HG02943 (cell line): ENCODE data around the gene CNOT2.
"Not testable (repeated sequence)": the region's sequence is repeated elsewhere in the genome, so short reads cannot be mapped to it uniquely, and the experiment has no call there.

Source experiments
- ATAC-seq: cut with Tn5 transposase; IDR thresholded peaks from one replicate; pipeline ENCODE4 v1.9.1; 2021; ENCODE audit warnings: mild to moderate bottlenecking, low read depth, moderate library complexity; ENCODE audit not compliant: unreplicated experiment

The CNOT2 gene

DNA sequence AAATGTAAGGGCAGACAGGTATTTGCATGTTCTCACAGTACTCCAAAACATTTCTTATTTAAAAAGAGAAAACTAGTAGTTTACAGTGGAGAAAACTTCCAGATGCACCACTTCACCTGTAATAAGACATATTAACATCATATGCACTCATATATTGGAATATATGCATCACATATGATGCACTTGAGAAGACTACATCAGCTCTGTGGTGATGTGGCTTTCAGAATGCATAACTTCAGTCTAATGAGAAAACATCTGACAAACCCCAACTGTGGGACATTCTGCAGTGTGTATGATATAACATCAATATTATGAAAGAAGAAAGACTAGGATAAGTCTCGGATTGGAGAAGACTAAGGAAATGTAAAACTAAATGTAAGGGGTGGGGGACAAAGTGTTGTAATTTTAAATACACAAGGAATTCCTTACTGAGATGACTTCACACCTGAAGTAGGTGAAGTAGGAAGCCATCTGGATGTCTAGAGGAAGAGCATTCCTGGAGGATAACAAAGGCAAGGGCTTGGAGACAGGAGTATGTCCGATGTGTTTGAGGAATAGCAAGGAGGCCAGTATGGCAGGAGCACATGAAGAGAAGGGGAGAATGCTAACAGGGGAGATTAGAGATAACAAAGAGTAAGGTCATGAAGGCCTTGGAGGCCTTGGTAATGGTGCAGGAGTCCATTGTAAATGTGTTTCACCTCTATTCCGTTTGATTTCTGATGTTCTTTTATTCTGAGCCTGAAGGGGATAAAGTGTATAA is 49.0 kb downstream of the CNOT2 start:
- ATAC-seq, result no peak

DNA sequence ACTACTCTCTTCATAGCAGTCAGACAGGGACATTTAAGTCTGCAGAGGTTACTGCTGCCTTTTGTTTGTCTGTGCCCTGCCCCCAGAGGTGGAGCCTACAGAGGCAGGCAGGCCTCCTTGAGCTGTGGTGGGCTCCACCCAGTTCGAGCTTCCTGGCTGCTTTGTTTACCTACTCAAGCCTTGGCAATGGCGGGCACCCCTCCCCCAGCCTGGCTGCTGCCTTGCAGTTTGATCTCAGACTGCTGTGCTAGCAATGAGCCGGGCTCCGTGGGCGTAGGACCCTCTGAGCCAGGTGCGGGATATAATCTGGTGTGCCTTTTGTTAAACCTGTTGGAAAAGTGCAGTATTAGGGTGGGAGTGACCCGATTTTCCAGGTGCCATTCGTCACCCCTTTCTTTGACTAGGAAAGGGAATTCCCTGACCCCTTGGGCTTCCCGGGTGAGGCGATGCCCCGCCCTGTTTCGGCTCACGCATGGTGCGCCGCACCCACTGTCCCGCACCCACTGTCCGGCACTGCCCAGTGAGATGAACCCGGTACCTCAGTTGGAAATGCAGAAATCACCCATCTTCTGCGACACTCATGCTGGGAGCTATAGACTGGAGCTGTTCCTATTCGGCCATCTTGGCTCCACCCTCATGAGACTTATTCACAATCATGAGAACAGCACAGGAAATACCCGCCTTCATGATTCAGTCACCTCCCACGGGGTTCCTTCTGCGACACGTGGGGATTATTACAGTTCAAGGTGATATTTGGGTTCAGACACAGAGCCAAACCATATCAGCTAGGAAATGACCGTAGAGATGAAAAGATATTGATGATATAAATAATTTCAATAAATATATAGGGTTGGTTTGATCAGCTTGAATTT is 61.7 kb downstream of the CNOT2 start:
- ATAC-seq, result not testable (repeated sequence)

DNA sequence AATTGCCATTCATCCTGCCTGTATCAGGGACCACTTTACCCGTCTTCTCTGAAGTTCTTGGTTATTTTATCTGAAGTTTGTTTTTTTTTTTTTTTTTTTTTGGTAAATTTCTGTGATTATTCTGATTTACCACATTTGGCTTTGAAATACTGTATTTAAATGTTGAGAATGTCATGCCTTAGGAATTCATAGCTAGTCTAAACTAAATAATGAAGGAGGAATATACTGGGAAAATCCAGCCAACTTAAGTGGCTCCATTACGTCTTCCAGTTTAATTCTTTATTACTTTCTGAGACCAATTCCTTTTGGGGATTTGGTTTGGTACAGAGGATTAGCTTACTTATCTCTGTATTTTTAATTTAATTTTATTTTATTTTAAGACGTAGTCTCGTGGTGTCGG is 62.6 kb downstream of the CNOT2 start:
- no peak for ATAC-seq

DNA sequence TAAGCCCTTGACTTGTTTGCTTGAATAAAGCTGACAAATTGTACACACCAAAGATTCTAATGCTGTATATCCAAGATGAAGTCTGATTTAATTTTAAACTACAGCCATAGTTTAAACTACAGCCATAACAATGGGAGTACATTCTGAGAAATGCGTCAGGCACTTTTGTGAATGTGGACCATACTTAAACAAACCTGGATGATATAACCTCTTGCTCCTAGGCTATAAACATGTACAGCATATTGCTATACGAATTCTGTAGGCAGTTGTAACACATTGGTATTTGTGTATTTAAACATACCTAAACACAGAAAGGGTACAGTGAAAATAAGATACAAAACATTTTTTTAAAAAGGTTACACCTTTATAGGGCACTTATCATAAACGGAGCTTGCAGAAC is 63.4 kb downstream of the CNOT2 start:
- ATAC-seq, result no peak

GRCh38 chr12:70307868-70308267 is 64.6 kb downstream of the CNOT2 start:
- ATAC-seq, result no peak

DNA sequence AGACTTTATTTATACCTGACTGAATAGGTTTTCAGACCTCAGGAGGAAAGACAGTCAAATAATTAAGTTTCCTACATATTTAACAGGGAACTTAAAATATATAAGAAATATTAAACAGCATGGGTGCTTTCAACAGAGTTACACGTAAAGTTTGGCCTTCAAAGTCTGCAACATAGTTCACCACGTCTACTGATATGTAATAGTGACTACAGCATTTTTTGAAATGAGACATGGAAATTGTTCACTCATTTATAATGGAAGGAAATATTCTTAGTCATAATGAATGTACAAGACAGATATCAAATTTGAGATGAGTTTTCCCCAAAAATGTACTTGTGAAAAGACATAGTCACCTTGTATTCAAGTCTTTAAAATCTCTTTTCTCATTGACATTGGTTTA is 66.1 kb downstream of the CNOT2 start:
- ATAC-seq, result no peak

- ATAC-seq, result no peak
These were observed 70.9 kb downstream of the CNOT2 start for GRCh38 chr12:70314145-70314544.

GRCh38 chr12:70317781-70318180 is 74.5 kb downstream of the CNOT2 start:
- peak; percentile 86 for ATAC-seq

DNA sequence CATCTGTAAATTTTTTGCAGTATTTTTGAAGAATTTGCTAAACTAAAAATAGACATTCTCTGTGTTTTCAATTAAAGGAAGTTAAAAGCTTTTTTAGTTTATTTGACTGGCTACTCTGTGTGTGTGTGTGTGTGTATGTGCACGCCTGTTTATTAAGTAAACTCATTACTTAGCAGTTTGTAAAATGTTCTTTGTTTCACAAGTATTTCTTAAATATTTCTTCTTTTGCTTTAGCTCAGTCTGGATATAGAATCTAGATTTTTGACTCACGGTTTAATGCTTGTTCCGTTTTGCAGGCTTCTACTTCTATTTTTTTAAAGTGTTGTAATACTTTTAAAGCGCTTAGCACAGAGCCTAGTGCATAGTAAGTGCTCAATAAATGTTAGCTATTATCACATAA is 76.4 kb downstream of the CNOT2 start:
- no peak for ATAC-seq

GRCh38 chr12:70321191-70321590 is 78.0 kb downstream of the CNOT2 start:
- ATAC-seq, result no peak

DNA sequence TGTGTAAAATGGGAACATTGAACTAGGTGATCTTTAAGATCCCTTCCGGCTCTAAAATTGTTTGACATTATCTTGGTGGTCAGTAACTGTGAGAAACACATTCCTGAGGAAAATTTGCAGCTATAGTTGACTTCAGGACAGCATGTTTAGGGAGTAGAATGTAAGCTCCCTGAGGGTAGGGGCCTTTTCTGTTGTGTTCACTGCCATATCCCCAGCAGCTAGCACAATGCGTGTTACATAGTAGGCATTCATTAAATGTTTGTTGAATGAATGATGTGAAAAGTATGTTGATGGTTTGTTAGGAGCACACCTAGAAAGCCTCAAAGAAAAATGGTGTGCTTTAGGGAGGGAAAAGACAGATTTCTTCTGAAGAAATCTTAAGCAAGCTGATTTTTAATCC is 84.3 kb downstream of the CNOT2 start:
- no peak for ATAC-seq

DNA sequence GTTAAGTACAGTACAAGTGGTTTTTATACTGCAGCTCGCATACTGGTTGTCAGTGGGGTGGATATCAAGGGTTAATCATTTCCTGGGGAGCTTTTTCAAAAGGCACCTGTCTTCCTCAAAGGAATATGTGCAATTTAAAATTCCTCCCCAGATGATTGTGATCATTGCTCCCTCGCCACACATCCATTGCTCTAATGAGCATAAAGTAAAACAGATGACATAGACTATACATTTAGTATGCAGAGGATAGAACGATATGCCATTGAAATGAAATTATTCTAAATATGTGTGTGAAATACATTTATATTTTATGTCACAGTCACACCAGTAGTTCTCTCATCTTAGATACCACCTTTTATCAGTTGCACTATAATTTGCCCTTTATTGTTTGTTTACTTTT is 86.5 kb downstream of the CNOT2 start:
- ATAC-seq, result no peak

- ATAC-seq, result no peak
These were observed 86.9 kb downstream of the CNOT2 start for GRCh38 chr12:70330158-70330557.

GRCh38 chr12:70332236-70332635 is 89.0 kb downstream of the CNOT2 start:
- ATAC-seq, result no peak

GRCh38 chr12:70334742-70335141 is 91.5 kb downstream of the CNOT2 start:
- ATAC-seq, result no peak

DNA sequence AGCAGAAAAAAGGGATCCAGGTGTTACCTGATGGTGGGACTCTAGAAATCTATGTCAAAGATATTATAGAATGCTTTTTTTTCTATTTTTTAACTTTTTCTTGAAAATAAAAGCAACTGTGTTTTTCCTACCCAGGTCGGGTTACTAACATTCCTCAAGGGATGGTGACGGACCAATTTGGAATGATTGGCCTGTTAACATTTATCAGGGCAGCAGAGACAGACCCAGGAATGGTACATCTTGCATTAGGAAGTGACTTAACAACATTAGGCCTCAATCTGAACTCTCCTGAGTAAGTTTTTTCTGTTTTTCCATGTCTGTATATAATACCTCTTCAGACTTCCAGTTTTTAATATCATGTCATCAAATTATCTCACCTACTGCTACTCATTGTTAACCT is 95.3 kb downstream of the CNOT2 start:
- no peak for ATAC-seq

- no peak for ATAC-seq
These were observed 107.8 kb downstream of the CNOT2 start for GRCh38 chr12:70351076-70351475.

DNA sequence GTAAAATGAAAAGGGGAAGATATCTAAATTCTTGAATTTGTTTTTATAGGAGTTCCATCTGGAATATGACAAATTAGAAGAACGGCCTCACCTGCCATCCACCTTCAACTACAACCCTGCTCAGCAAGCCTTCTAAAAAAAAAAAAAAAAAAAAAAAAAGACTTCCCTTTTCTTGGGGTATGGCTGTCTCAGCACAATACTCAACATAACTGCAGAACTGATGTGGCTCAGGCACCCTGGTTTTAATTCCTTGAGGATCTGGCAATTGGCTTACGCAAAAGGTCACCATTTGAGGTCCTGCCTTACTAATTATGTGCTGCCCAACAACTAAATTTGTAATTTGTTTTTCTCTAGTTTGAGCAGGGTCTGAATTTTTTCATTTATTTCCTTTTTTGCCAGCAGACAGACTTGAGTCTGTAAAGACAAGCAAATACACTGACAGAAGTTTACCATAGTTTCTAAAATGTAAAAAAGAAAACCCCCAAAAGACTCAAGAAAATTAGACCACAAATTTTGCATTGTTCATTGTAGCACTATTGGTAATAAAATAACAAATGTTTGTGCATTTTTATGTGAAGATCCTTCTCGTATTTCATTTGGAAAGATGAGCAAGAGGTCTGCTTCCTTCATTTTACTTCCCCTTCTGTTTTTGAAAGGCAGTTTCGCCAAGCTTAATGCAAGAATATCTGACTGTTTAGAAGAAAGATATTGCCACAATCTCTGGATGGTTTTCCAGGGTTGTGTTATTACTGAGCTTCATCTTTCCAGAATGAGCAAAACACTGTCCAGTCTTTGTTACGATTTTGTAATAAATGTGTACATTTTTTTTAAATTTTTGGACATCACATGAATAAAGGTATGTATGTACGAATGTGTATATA is 110.8 kb downstream of the CNOT2 start:
- no peak for ATAC-seq

DNA sequence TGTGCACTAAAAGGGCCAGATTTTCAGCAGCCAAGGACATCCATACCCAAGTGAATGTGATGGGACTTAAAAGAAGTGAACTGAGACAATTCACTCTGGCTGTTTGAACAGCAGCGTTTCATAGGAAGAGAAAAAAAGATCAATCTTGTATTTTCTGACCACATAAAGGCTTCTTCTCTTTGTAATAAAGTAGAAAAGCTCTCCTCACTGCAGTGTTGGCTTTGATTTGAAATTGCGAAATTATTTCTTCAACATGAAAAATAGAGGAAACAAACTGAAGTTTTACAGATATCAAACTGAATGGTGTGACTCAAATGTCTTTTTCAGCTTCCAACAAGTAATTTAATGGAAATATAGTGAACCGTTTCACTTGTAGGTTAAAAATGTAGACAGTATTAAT is 111.6 kb downstream of the CNOT2 start:
- ATAC-seq, result no peak

DNA sequence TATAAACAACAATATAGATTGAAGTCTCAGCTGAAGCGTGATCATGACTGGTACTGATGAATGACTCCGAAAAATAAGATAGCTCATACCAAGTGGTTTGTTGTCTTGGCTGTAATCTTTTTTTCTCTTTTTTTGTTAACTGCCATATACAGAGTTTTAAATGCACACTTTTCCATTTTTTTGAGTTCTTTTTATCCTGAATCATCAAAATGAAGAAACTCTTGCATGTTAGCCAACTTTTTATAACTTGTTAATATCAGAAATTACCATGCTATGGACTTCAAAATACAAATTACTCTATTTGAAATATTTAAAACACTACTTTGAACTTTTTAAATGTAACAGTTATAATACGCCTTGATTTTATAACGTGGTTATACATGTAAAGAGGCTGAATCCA is 112.7 kb downstream of the CNOT2 start:
- ATAC-seq, result no peak
